ENCODE data around the gene ANO1. TPM values are rescaled to one million over a fixed set of nuclear protein-coding genes. Genes with fewer than 3 reads are reported as not detected.

Gene ANO1
- total RNA-seq, 1 donor from 2014 or later, result 0.14 TPM

DNA sequence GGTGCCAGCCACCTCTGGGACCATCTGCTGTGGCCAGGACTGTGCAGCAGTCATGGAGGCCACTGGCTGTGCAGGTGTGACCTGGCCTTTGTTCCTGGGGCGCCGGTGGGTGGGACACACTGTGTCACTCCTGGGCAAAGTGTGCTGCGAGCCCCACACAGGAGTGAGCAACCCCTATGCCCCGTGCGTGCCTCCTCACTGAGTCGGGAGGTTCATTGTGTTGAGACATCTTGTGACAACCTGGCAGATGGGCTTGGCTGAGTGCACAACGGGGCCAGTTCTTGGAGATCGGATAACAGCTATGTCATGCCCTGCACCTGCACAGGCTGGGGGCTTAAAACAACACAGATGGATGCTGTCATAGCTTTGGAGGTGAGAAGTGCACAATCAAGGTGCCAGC is 13.5 kb downstream of the ANO1 start:
- Histone ChIP-seq H3K4me3 (ENCODE audit: insufficient read depth, low read depth, low read length) (no peak overlapping the region), H4K20me1 (ENCODE audit: insufficient read depth, low read length) (no peaks in the 10 kb centered on the region), H3K4me2 (ENCODE audit: low read length) (no peak overlapping the region), H3K9ac (ENCODE audit: low read length) (no peak overlapping the region), H3K36me3 (ENCODE audit: insufficient read depth, low read length) (no peaks in the 10 kb centered on the region), H2AFZ (ENCODE audit: low read depth, low read length) (no peak overlapping the region), H3K9me3 (ENCODE audit: insufficient read depth, low read depth, low read length) (peaks cover 3% of the 10 kb centered on the region), H3K27ac (ENCODE audit: low read depth, low read length) (no peak overlapping the region), H3K4me1 (ENCODE audit: insufficient read depth, low read length) (no peaks in the 10 kb centered on the region), H3K27me3 (ENCODE audit: insufficient read depth, low read length) (no peaks in the 10 kb centered on the region), H3K79me2 (ENCODE audit: insufficient read depth, low read length) (no peaks in the 10 kb centered on the region)
- Mint-ChIP-seq H3K9me3 (ENCODE audit: unreplicated experiment) (peaks cover 10% of the 10 kb centered on the region), H3K36me3 (ENCODE audit: low read depth, unreplicated experiment) (peaks cover 4% of the 10 kb centered on the region), H3K4me3 (ENCODE audit: unreplicated experiment) (no peak overlapping the region), H3K27ac (ENCODE audit: unreplicated experiment) (no peak overlapping the region), H3K4me1 (ENCODE audit: low read depth, unreplicated experiment) (no peaks in the 10 kb centered on the region), H3K27me3 (ENCODE audit: low read depth, unreplicated experiment) (peaks cover 52% of the 10 kb centered on the region)
- DNase-seq (ENCODE audit: low read depth) (no peak), FAIRE-seq (no peak)
- no peak for TF ChIP-seq EZH2 (IDR thresholded peaks at IDR 0.05; ENCODE audit: insufficient read depth, low read length)
- TF ChIP-seq, protein P1, sequence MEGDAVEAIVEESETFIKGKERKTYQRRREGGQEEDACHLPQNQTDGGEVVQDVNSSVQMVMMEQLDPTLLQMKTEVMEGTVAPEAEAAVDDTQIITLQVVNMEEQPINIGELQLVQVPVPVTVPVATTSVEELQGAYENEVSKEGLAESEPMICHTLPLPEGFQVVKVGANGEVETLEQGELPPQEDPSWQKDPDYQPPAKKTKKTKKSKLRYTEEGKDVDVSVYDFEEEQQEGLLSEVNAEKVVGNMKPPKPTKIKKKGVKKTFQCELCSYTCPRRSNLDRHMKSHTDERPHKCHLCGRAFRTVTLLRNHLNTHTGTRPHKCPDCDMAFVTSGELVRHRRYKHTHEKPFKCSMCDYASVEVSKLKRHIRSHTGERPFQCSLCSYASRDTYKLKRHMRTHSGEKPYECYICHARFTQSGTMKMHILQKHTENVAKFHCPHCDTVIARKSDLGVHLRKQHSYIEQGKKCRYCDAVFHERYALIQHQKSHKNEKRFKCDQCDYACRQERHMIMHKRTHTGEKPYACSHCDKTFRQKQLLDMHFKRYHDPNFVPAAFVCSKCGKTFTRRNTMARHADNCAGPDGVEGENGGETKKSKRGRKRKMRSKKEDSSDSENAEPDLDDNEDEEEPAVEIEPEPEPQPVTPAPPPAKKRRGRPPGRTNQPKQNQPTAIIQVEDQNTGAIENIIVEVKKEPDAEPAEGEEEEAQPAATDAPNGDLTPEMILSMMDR (IDR thresholded peaks at IDR 0.05; ENCODE audit: insufficient read depth, low read depth, low read length), result no peak

DNA sequence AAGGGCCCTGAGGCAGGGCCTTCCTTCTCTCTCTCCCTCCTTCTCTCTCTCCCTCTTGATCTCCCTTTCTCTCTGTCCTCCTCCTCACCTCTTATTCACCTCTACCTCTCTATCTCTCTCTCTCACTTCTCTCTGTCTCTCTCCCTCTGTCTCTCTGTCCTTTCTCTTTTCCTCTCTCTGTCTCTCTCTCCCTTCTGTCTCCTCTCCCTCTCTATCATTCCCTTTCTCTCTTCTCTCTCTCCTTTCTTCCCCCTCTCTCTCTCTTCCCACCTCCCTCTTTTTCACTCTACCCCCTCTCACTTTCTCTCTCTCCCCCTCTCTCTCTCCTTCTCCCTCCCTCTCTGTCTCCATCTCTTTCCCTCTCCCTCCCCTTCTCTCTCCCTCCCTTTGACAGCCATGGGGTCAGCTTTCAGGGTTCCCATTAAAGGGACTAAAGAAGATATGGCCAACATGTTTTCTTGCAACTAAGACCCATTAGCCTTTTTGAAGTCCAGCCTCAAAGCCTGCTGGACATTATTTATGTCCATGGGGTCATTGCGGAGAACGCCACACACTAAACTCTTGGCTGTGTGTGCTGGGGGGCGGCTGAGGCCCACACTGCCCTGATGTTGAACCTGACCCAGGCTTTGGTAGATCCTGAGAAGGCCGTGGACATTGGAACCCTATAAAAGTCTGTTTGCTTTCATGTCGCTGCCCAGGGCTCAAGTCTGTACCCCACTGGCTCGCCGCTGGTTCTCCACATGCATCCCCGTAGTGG is 15.0 kb downstream of the ANO1 start:
- Histone ChIP-seq H4K20me1 (ENCODE audit: insufficient read depth, low read length) (no peaks in the 10 kb centered on the region), H3K4me2 (ENCODE audit: low read length) (no peak overlapping the region), H3K79me2 (ENCODE audit: insufficient read depth, low read length) (no peaks in the 10 kb centered on the region), H3K9me3 (ENCODE audit: insufficient read depth, low read depth, low read length) (peaks cover 3% of the 10 kb centered on the region), H3K4me3 (ENCODE audit: insufficient read depth, low read depth, low read length) (no peak overlapping the region), H3K9ac (ENCODE audit: low read length) (no peak overlapping the region), H3K4me1 (ENCODE audit: insufficient read depth, low read length) (no peaks in the 10 kb centered on the region), H3K27ac (ENCODE audit: low read depth, low read length) (no peak overlapping the region), H3K27me3 (ENCODE audit: insufficient read depth, low read length) (no peaks in the 10 kb centered on the region), H2AFZ (ENCODE audit: low read depth, low read length) (no peak overlapping the region), H3K36me3 (ENCODE audit: insufficient read depth, low read length) (no peaks in the 10 kb centered on the region)
- H3K4me1 Mint-ChIP-seq (ENCODE audit: low read depth, unreplicated experiment), result peaks cover 2% of the 10 kb centered on the region
- H3K27ac Mint-ChIP-seq (ENCODE audit: unreplicated experiment), result no peak overlapping the region
- peaks cover 3% of the 10 kb centered on the region for H3K36me3 Mint-ChIP-seq (ENCODE audit: low read depth, unreplicated experiment)
- peaks cover 48% of the 10 kb centered on the region for H3K27me3 Mint-ChIP-seq (ENCODE audit: low read depth, unreplicated experiment)
- DNase-seq (ENCODE audit: low read depth) (no peak), FAIRE-seq (no peak)
- peaks cover 10% of the 10 kb centered on the region for H3K9me3 Mint-ChIP-seq (ENCODE audit: unreplicated experiment)
- TF ChIP-seq, protein P1 (IDR thresholded peaks at IDR 0.05; ENCODE audit: insufficient read depth, low read depth, low read length), result no peak
- TF ChIP-seq EZH2 (IDR thresholded peaks at IDR 0.05; ENCODE audit: insufficient read depth, low read length), result no peak
- no peak overlapping the region for H3K4me3 Mint-ChIP-seq (ENCODE audit: unreplicated experiment)
